Erythroblast (primary cell): ENCODE results near the gene MAT1A.

Experiments
- GATA1 ChIP-seq: IDR thresholded peaks from 2 replicates; pipeline ENCODE4 v1.6.1; 2011; ENCODE audit warnings: low read depth, mild to moderate bottlenecking, control low read depth, low read length, moderate library complexity
- POLR2A ChIP-seq: IDR thresholded peaks from 2 replicates; pipeline ENCODE4 v1.6.1; 2011; ENCODE audit warnings: mild to moderate bottlenecking, low read length

DNA sequence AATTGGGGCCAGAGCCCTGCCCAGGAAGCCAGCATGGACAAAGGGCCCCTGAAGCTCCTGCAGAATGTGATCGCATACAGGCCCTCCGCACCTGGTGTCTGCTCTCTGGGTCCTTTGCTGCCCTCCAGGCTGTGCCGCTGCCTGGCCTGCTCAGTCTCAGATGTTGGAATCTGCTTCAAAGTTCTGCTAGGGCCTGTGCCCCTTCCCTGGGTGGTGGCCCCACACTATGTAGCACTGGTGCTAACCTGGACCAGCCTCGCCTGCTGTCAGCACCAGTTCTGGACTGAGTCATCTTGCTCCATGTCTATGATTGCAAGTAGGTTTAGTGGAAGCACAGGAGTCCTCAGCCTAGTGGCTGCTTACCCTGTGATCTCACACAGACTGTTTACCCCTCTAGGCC, 6.3 kb downstream of the MAT1A start:
- no peak for TF ChIP-seq POLR2A
- TF ChIP-seq GATA1 = no peak
